Measurements from ENCODE around the gene SLC4A7.

GRCh38 chr3:27532426-27533260, 48.5 kb upstream of the SLC4A7 start:
- TF ChIP-seq EP300 (IDR thresholded peaks at IDR 0.05) (no peak), CTCF (IDR thresholded peaks at IDR 0.05) (no peak)
